GM12873 (cell line): ENCODE data around the gene PPP1R26.

ENCODE experiments used
- TF ChIP-seq, protein P1 (sequence below): IDR thresholded peaks from 2 replicates; pipeline ENCODE4 v1.5.1; 2012; ENCODE audit warnings: low read depth, mild to moderate bottlenecking, moderate library complexity, low read length, control low read depth; ENCODE audit not compliant: insufficient read depth; ENCODE audit errors: missing control alignments

The PPP1R26 gene

GRCh38 chr9:135508211-135508820 is 28.7 kb downstream of the PPP1R26 start:
- TF ChIP-seq, protein P1, sequence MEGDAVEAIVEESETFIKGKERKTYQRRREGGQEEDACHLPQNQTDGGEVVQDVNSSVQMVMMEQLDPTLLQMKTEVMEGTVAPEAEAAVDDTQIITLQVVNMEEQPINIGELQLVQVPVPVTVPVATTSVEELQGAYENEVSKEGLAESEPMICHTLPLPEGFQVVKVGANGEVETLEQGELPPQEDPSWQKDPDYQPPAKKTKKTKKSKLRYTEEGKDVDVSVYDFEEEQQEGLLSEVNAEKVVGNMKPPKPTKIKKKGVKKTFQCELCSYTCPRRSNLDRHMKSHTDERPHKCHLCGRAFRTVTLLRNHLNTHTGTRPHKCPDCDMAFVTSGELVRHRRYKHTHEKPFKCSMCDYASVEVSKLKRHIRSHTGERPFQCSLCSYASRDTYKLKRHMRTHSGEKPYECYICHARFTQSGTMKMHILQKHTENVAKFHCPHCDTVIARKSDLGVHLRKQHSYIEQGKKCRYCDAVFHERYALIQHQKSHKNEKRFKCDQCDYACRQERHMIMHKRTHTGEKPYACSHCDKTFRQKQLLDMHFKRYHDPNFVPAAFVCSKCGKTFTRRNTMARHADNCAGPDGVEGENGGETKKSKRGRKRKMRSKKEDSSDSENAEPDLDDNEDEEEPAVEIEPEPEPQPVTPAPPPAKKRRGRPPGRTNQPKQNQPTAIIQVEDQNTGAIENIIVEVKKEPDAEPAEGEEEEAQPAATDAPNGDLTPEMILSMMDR: no peak

DNA sequence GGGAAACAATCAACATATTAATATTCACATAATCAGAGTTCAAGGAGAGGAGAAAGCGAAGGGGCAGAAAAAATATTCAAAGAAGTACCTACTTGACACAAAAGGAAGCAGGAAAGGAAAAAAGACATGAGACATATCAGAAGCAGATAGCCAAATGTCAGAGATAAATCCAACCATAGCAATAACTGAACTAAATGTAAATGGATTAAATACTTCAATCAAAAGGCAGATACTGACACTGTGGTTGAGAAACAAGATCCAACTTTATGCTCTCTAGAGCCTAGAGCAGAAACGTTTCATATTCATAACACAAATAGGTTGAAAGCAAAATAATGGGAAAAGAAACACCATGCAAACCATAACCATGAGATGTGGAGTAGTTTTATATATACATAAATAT is 29.9 kb downstream of the PPP1R26 start:
- TF ChIP-seq, protein P1: no peak

- TF ChIP-seq, protein P1: no peak
Observed at GRCh38 chr9:135512241-135512603, 32.6 kb downstream of the PPP1R26 start.

DNA sequence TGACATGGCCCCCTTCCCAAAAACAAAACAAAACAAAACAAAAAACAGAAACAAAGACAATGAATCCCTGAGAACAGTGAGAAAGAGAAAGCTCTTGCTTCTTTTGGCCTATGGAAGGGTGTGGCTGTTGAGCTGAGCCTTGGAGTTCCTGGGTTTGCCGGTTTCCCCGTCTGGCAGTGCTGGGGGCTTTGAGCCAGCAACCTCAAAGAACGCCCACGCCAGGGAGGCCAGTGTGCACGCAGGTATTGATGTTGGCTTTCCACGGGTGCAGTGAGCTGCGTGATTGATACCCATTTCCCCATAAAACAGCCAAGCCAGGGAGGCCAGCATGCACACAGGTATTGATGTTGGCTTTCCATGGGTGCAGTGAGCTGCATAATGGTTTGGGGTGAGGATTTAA is 33.3 kb downstream of the PPP1R26 start:
- TF ChIP-seq, protein P1: no peak

- TF ChIP-seq, protein P1: no peak
Observed at GRCh38 chr9:135513351-135513846, 33.8 kb downstream of the PPP1R26 start.

GRCh38 chr9:135514342-135515082 is 34.9 kb downstream of the PPP1R26 start:
- TF ChIP-seq, protein P1: no peak

- TF ChIP-seq, protein P1: no peak
Observed at GRCh38 chr9:135515083-135515951, 35.7 kb downstream of the PPP1R26 start.
